K562 (cell line): ENCODE results near the gene PTOV1. TPM values are rescaled to one million over a fixed set of nuclear protein-coding genes. Genes with fewer than 3 reads are reported as not detected.
A peak's percentile ranks its signal among the peaks of the same experiment; 100 is the strongest.

ENCODE experiments used
- BCOR ChIP-seq: fragments of 450-650 bp; IDR thresholded peaks from 2 replicates; pipeline ENCODE4 v1.6.1; 2016
- ELF1 ChIP-seq: fragments of 200-800 bp; sonication (Bioruptor generic); IDR thresholded peaks from 2 replicates; pipeline ENCODE4 v1.6.1; 2016; ENCODE audit warnings: missing genetic modification characterization, missing compliant biosample characterization
- FOXK2 ChIP-seq, 2 experiments: fragments of 450-650 bp; IDR thresholded peaks in 1 of 2; conservative IDR thresholded peaks in 1 of 2; 2 replicates each; pipeline ENCODE4 v1.6.1; 2016; ENCODE audit warnings: low read depth in 2 of 2, mild to moderate bottlenecking in 1 of 2
- GABPB2 ChIP-seq: fragments of 250-450 bp; sonication (Bioruptor Pico); conservative IDR thresholded peaks from 2 replicates; pipeline ENCODE4 v1.5.1; 2021; ENCODE audit warnings: mild to moderate bottlenecking
- GTF2B ChIP-seq: IDR thresholded peaks from 2 replicates; pipeline ENCODE4 v1.6.1; 2011; ENCODE audit not compliant: insufficient read length; ENCODE audit errors: extremely low read depth
- L3MBTL2 ChIP-seq: fragments of 450-650 bp; IDR thresholded peaks from 2 replicates; pipeline ENCODE4 v1.6.1; 2016; ENCODE audit warnings: mild to moderate bottlenecking, moderate library complexity
- NCOA2 ChIP-seq, 2 experiments: fragments of 450-650 bp; IDR thresholded peaks; 2 replicates each; pipeline ENCODE4 v1.6.1; 2018; ENCODE audit warnings: mild to moderate bottlenecking in 2 of 2, moderate library complexity in 1 of 2; ENCODE audit not compliant: partially characterized antibody in 2 of 2
- RUNX1 ChIP-seq: sonication (generic); IDR thresholded peaks from 2 replicates; pipeline ENCODE4 v1.6.1; 2016; ENCODE audit warnings: antibody characterized with exemption, low read depth
- TAF7 ChIP-seq: fragments of 450-650 bp; IDR thresholded peaks from 2 replicates; pipeline ENCODE4 v1.6.1; 2016; ENCODE audit warnings: missing genetic modification characterization, missing compliant biosample characterization
- TEAD1 ChIP-seq, 2 experiments: fragments of 450-650 bp in 1 of 2; sonication (generic) in 1 of 2; formaldehyde crosslinking; IDR thresholded peaks; 2 replicates each; pipeline versions ENCODE4 v1.4.0 to v1.8.0; 2020 to 2022; ENCODE audit warnings: mild to moderate bottlenecking in 2 of 2, missing genetic modification reagents in 1 of 2
- YY1 ChIP-seq, 3 experiments: IDR thresholded peaks; 2 replicates each; pipeline ENCODE4 v1.6.1; 2011; ENCODE audit warnings: low read length in 2 of 3, mild to moderate bottlenecking in 2 of 3, moderate library complexity in 2 of 3, borderline replicate concordance in 1 of 3, control low read depth in 1 of 3, low read depth in 1 of 3; ENCODE audit not compliant: insufficient read depth in 3 of 3, insufficient replicate concordance in 2 of 3, control insufficient read depth in 1 of 3, insufficient read length in 1 of 3; ENCODE audit errors: extremely low read depth in 1 of 3
- ZNF318 ChIP-seq, 2 experiments: fragments of 450-650 bp; IDR thresholded peaks; 2 replicates each; pipeline ENCODE4 v1.6.1; 2016; ENCODE audit warnings: mild to moderate bottlenecking in 2 of 2, borderline replicate concordance in 1 of 2, low read depth in 1 of 2, moderate library complexity in 1 of 2
- ZNF740 ChIP-seq, 3 experiments: fragments of 200-800 bp in 1 of 3; sonication (Bioruptor generic) in 1 of 3; sonication (generic) in 1 of 3; formaldehyde crosslinking in 1 of 3; IDR thresholded peaks; 2 replicates each; pipeline versions ENCODE4 v1.6.1 to v1.8.0; 2016 to 2022; ENCODE audit warnings: mild to moderate bottlenecking in 2 of 3, missing compliant biosample characterization in 2 of 3, missing genetic modification characterization in 2 of 3, missing genetic modification reagents in 1 of 3
- ZNF77 ChIP-seq: fragments of 250-450 bp; sonication (Bioruptor Pico); IDR thresholded peaks from 2 replicates; pipeline ENCODE4 v1.5.0; 2020
- polyA plus RNA-seq, 8 experiments: library from polyadenylated mRNA; depleted of rRNA in 4 of 8; stranded (reverse) in 5 of 8; unstranded in 3 of 8; fragments of >200 nt; fragmentation: Nextera tagmentation in 2 of 8; fragmentation: Illumina TruSeq in 1 of 8; extraction: Ambion mirVana in 2 of 8; extraction: Trizol in 1 of 8; gene quantifications; 2 replicates each; pipeline versions ENCODE4 v1.2.1 to v1.2.3, GENCODE V29; 2011 to 2014; ENCODE audit warnings: inconsistent platforms in 1 of 8, missing spikeins in 1 of 8
- total RNA-seq, 7 experiments: library from RNA; depleted of rRNA in 6 of 7; stranded (reverse); fragments of >200 nt in 6 of 7; fragmentation: Illumina TruSeq in 2 of 7; extraction: Trizol in 2 of 7; gene quantifications; 2 replicates each; pipeline versions ENCODE4 v1.2.1 to v1.2.3, GENCODE V29; 2011 to 2021; ENCODE audit warnings: low replicate concordance in 1 of 7

Gene PTOV1
- total and polyA plus RNA-seq, 9 of the 15 experiments (the other 6 are each of a cell fraction or from before 2014, with no cell fraction given) = 4.9 to 169 (median 43.5) TPM

GRCh38 chr19:49812997-49813861 lies 37.7 kb upstream of the PTOV1 start, which contains the start of gene FUZ (continued):
- TF ChIP-seq ZNF318 (IDR thresholded peaks at IDR 0.05; ENCODE audit: borderline replicate concordance in 1 of 2, low read depth in 1 of 2) = no peak
- peak; percentile 82 for TF ChIP-seq ELF1 (tag)
- TF ChIP-seq ZNF740 (CRISPR knock-in tag; IDR thresholded peaks at IDR 0.05) = no peak
- TF ChIP-seq ZNF740 (tag; IDR thresholded peaks at IDR 0.05) = no peak
- TF ChIP-seq ZNF77 (CRISPR knock-in tag) = no peak
- no peak for TF ChIP-seq GTF2B
- TF ChIP-seq NCOA2 (IDR thresholded peaks at IDR 0.05; ENCODE audit: partially characterized antibody in 2 of 2) = no peak
- peak; percentile 52; the same call in 1 of the 2 replicates for TF ChIP-seq TAF7 (tag)
- peak; percentile 98 to 99 for TF ChIP-seq FOXK2 (conservative IDR thresholded peaks at IDR 0.05 in 1 of 2, IDR thresholded peaks at IDR 0.05 in 1 of 2; ENCODE audit: low read depth in 2 of 2)
- peak in 1 of 2 experiments; percentile 95; a peak in 2 of 4 replicates for TF ChIP-seq TEAD1 (CRISPR knock-in tag; IDR thresholded peaks at IDR 0.05)
- peak; percentile 98 to 99 (median 99) for TF ChIP-seq YY1 (IDR thresholded peaks at IDR 0.05; ENCODE audit: borderline replicate concordance in 1 of 3, control insufficient read depth in 1 of 3, extremely low read depth in 1 of 3, insufficient read depth in 3 of 3, insufficient read length in 1 of 3, insufficient replicate concordance in 2 of 3, low read depth in 1 of 3, low read length in 2 of 3)
- TF ChIP-seq BCOR = no peak
- no peak for TF ChIP-seq GABPB2 (CRISPR knock-in tag)
- TF ChIP-seq L3MBTL2 = peak; percentile 25; the same call in 1 of the 2 replicates
- no peak for TF ChIP-seq RUNX1
